Sigmoid colon (tissue), 4 donors: ENCODE results near the gene VAMP3.

ENCODE experiments used
- POLR2A ChIP-seq, 2 donors: fragments of 450-650 bp; IDR thresholded peaks; one replicate each; pipeline ENCODE4 v1.6.1; 2016; ENCODE audit warnings: antibody characterized with exemption in 2 of 2, mild to moderate bottlenecking in 2 of 2, moderate library complexity in 2 of 2
- POLR2AphosphoS5 ChIP-seq, 4 donors: sonication (generic); formaldehyde crosslinking; IDR thresholded peaks; one replicate each; pipeline ENCODE4 v1.6.1; 2017; ENCODE audit warnings: antibody characterized with exemption in 4 of 4
- TF ChIP-seq, protein P1 (sequence below), 4 experiments: fragments of 450-650 bp in 3 of 4; fragments of 200-600 bp in 1 of 4; IDR thresholded peaks; one replicate each; pipeline ENCODE4 v1.5.1; 2016 to 2019; ENCODE audit warnings: antibody characterized with exemption in 4 of 4, mild to moderate bottlenecking in 3 of 4, moderate library complexity in 2 of 4

DNA sequence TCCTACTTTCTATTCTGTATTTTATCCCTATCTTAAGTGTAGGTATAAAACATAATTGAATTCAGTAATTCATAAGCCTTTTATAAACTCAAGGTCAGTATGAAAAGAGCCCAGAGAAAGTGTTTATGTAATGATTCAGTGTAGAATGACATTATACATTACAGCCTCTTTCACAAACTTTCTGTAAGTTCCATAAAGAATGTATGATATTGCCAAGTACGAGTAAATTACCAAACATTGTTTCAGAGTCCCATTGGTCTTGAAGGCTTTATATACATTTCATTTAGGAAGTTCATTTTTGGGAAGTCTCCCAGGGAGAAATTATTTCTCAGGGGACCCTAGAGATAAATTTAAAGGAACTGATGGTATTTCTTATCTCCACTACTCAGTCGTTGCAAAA is 37.8 kb upstream of the VAMP3 start:
- TF ChIP-seq POLR2AphosphoS5 (IDR thresholded peaks at IDR 0.05) (no peak), POLR2A (IDR thresholded peaks at IDR 0.05) (no peak)
- TF ChIP-seq, protein P1, sequence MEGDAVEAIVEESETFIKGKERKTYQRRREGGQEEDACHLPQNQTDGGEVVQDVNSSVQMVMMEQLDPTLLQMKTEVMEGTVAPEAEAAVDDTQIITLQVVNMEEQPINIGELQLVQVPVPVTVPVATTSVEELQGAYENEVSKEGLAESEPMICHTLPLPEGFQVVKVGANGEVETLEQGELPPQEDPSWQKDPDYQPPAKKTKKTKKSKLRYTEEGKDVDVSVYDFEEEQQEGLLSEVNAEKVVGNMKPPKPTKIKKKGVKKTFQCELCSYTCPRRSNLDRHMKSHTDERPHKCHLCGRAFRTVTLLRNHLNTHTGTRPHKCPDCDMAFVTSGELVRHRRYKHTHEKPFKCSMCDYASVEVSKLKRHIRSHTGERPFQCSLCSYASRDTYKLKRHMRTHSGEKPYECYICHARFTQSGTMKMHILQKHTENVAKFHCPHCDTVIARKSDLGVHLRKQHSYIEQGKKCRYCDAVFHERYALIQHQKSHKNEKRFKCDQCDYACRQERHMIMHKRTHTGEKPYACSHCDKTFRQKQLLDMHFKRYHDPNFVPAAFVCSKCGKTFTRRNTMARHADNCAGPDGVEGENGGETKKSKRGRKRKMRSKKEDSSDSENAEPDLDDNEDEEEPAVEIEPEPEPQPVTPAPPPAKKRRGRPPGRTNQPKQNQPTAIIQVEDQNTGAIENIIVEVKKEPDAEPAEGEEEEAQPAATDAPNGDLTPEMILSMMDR (IDR thresholded peaks at IDR 0.05), result no peak
